Lower leg skin (tissue), 4 donors: ENCODE data around the gene MRPL51. TPM values are rescaled to one million over a fixed set of nuclear protein-coding genes. Genes with fewer than 3 reads are reported as not detected.
A peak's percentile ranks its signal among the peaks of the same experiment; 100 is the strongest.

Experiments used
- DNase-seq, 2 donors: peaks; one replicate each; pipeline ENCODE4 v3.0.0-alpha.2; 2019; ENCODE audit warnings: low spot score in 2 of 2
- H3K4me3 ChIP-seq: fragments of 200-600 bp; sonication (generic); 2 replicates; pipeline ENCODE4 v1.5.1; 2017; ENCODE audit warnings: mild to moderate bottlenecking, low read depth; ENCODE audit not compliant: poor library complexity, severe bottlenecking
- POLR2A ChIP-seq, 2 donors: fragments of 450-650 bp; IDR thresholded peaks; one replicate each; pipeline ENCODE4 v1.6.1; 2016 to 2017; ENCODE audit warnings: antibody characterized with exemption in 2 of 2, mild to moderate bottlenecking in 1 of 2, moderate library complexity in 1 of 2
- WGBS, 2 donors: methylation state at CpG; one replicate each; pipeline ENCODE4 v1.1.5; 2018; 5-methylcytosine and 5-hydroxymethylcytosine counted together
- intact Hi-C: fragments of 100-400 bp; cut with DNase I; formaldehyde crosslinking; loops from one replicate; pipeline ENCODE4 v1.15.0; 2023; ENCODE audit warnings: low total_unique reads
- total RNA-seq, 4 donors: library from RNA; depleted of rRNA; stranded (reverse); fragments of >200 nt; gene quantifications; one replicate each; pipeline ENCODE4 v1.1.0, GENCODE V29; 2016
- TF ChIP-seq, protein P1 (sequence below), 3 donors: fragments of 450-650 bp; IDR thresholded peaks; one replicate each; pipeline ENCODE4 v1.5.1; 2016; ENCODE audit warnings: antibody characterized with exemption in 3 of 3, mild to moderate bottlenecking in 3 of 3, moderate library complexity in 2 of 3

MRPL51 gene
- total RNA-seq, 4 donors from 2014 or later: 38.6 to 62.1 (median 58.7) TPM

DNA sequence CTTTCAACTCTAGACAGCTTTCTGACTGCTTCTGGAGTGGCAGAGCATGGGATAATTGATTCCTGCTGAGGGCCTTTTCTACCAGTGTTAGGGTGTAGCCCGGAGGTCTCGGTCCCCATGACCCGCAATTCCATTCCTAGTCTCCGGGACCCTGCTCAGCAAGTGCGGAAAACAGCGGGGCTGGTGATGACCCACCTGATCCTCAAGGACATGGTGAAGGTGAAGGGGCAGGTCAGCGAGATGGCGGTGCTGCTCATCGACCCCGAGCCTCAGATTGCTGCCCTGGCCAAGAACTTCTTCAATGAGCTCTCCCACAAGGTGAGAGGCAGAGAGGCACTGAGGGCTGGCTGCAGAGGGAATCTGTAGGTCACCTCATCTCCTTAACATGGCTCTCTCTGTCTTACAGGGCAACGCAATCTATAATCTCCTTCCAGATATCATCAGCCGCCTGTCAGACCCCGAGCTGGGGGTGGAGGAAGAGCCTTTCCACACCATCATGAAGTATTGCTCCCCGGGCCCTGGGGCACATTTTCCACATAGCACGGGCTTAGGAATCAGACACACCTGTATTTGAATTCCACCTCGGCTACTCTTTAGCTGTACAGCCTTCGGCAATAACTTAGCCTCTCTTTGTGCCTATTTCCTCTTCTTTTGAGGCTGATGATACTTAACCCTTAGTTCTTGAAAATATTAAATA is 35.6 kb upstream of the MRPL51 start:
- whole genome bisulfite sequencing, 2 donors: 73 to 83% methylated on average over 17 of the region's 17 CpGs
- no peak overlapping the region for H3K4me3 ChIP-seq
- DNase-seq: peak in 1 of 2 donors; percentile 84
- TF ChIP-seq, protein P1, sequence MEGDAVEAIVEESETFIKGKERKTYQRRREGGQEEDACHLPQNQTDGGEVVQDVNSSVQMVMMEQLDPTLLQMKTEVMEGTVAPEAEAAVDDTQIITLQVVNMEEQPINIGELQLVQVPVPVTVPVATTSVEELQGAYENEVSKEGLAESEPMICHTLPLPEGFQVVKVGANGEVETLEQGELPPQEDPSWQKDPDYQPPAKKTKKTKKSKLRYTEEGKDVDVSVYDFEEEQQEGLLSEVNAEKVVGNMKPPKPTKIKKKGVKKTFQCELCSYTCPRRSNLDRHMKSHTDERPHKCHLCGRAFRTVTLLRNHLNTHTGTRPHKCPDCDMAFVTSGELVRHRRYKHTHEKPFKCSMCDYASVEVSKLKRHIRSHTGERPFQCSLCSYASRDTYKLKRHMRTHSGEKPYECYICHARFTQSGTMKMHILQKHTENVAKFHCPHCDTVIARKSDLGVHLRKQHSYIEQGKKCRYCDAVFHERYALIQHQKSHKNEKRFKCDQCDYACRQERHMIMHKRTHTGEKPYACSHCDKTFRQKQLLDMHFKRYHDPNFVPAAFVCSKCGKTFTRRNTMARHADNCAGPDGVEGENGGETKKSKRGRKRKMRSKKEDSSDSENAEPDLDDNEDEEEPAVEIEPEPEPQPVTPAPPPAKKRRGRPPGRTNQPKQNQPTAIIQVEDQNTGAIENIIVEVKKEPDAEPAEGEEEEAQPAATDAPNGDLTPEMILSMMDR (IDR thresholded peaks at IDR 0.05): no peak
- no peak for TF ChIP-seq POLR2A (IDR thresholded peaks at IDR 0.05)
- intact Hi-C loops: no loop called here

GRCh38 chr12:6527711-6528110 is 34.6 kb upstream of the MRPL51 start:
- no peak for DNase-seq
- no peak for TF ChIP-seq POLR2A (IDR thresholded peaks at IDR 0.05)
- TF ChIP-seq, protein P1 (IDR thresholded peaks at IDR 0.05): no peak
- H3K4me3 ChIP-seq: no peak overlapping the region
- intact Hi-C loops: no loop called here
- 88 to 97% methylated on average over 4 of the region's 4 CpGs for WGBS, 2 donors

DNA sequence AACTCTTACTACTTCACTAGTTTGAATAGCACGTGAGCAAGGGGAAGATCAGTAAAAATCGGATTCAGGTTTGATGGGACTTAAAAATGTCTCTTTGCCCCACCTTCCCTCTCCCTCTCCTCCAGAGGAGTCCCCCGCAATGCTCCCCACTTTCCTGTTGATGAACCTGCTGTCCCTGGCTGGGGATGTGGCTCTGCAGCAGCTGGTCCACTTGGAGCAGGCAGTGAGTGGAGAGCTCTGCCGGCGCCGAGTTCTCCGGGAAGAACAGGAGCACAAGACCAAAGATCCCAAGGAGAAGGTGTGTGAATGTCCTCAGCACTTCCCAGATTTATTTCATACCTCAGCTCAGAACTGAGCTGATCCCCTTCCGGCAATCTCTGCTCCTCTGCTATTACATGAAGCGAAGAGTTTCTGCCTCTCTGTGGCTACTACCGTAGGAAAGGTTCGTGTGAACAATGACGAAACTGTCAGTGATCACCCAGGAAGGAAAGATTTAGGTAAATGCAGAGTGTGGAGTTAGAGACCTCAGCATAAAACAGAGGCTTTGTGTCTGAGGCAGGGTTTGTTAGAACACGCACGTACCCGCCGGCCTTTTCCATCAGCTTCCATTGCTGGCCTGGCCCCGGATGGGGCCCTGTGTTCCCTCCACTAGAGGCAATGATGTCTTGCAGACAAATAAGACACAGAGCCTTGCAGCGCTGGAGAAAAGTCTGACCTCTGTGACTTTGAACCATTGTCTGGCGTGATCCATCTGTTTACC is 33.9 kb upstream of the MRPL51 start:
- 80 to 81% methylated on average over 19 of the region's 19 CpGs for WGBS, 2 donors
- no peak for DNase-seq
- no peak for TF ChIP-seq POLR2A (IDR thresholded peaks at IDR 0.05)
- TF ChIP-seq, protein P1 (IDR thresholded peaks at IDR 0.05): no peak
- H3K4me3 ChIP-seq: no peak overlapping the region
- intact Hi-C loops: no loop called here

GRCh38 chr12:6526201-6526600 is 33.1 kb upstream of the MRPL51 start:
- intact Hi-C loops: no loop called here
- WGBS, 2 donors: 78 to 82% methylated on average over 7 of the region's 7 CpGs
- TF ChIP-seq POLR2A (IDR thresholded peaks at IDR 0.05): no peak
- TF ChIP-seq, protein P1 (IDR thresholded peaks at IDR 0.05): no peak
- H3K4me3 ChIP-seq: no peak overlapping the region
- DNase-seq: no peak

- no peak overlapping the region for H3K4me3 ChIP-seq
- intact Hi-C loops: no loop called here
- TF ChIP-seq, protein P1 (IDR thresholded peaks at IDR 0.05): no peak
- TF ChIP-seq POLR2A (IDR thresholded peaks at IDR 0.05): no peak
- no peak for DNase-seq
- 94 to 97% methylated on average over 5 of the region's 5 CpGs for WGBS, 2 donors
Observed at GRCh38 chr12:6524648-6525047, 31.6 kb upstream of the MRPL51 start.
